ENCODE data around the gene MFAP3.
"Not testable (repeated sequence)": the region's sequence is repeated elsewhere in the genome, so short reads cannot be mapped to it uniquely, and the experiment has no call there.

The MFAP3 gene

DNA sequence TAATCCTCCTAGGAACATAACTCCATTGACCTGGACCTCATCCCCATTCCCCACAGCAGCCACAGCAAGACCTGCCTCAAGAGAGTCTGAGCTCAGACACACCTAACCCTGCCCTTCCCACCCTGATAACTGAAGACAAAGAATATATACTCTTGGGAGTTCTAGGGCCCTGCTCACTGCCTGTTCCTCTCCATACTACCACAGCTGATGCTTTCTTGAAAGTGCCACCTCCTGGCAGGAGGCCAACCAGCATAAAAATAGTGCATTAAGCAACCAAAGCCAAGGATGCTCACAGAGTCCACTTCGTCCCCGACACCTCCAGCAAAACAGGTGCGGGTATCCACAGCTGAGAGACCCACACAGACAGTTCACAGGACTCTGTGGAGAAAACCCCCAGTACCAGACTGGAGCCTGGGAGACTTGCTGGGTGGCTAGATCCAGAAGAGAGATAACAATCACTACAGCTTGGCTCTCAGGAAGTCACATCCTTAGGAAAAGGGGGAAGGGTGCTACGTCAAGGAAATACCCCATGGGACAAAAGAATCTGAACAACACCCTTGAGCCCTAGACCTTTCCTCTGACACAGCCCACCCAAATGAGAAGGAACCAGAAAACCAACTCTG, 23.6 kb upstream of the MFAP3 start:
- Histone ChIP-seq H3K9me3 (ENCODE audit: control insufficient read depth, low read length) (no peaks in the 10 kb centered on the region), H3K4me3 (ENCODE audit: insufficient read depth, low read depth, low read length, poor library complexity, severe bottlenecking) (no peak overlapping the region), H3K27ac (ENCODE audit: insufficient read depth, low read length, poor library complexity, severe bottlenecking) (no peak overlapping the region), H3K36me3 (ENCODE audit: control insufficient read depth, insufficient read depth, low read length) (peaks cover 8% of the 10 kb centered on the region), H3K27me3 (replicated peaks; ENCODE audit: control insufficient read depth, insufficient read depth, low read length, poor library complexity, severe bottlenecking) (no peaks in the 10 kb centered on the region), H3K4me1 (ENCODE audit: control insufficient read depth, insufficient read depth, low read length, poor library complexity, severe bottlenecking) (no peaks in the 10 kb centered on the region)
- no peak for DNase-seq

DNA sequence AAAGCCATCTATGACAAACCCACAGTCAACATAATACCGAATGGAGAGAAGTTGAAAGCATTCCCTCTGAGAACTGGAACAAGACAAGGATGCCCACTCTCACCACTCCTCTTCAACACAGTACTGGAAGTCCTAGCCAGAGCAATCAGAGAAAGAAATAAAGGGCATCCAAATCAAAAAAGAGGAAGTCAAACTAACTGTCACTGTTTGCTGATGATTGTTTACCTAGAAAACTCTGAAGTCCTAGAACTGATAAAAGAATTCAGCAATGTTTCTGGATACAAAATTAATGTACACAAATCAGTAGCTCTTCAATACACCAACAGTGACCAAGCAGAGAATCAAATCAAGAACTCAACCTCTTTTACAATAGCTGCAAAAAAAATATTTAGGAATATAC, 19.8 kb upstream of the MFAP3 start:
- DNase-seq; H3K27ac ChIP-seq (ENCODE audit: insufficient read depth, low read length, poor library complexity, severe bottlenecking); H3K4me1 ChIP-seq (ENCODE audit: control insufficient read depth, insufficient read depth, low read length, poor library complexity, severe bottlenecking); H3K9me3 ChIP-seq (ENCODE audit: control insufficient read depth, low read length); H3K27me3 ChIP-seq (replicated peaks; ENCODE audit: control insufficient read depth, insufficient read depth, low read length, poor library complexity, severe bottlenecking); H3K36me3 ChIP-seq (ENCODE audit: control insufficient read depth, insufficient read depth, low read length); H3K4me3 ChIP-seq (ENCODE audit: insufficient read depth, low read depth, low read length, poor library complexity, severe bottlenecking): not testable (repeated sequence)

DNA sequence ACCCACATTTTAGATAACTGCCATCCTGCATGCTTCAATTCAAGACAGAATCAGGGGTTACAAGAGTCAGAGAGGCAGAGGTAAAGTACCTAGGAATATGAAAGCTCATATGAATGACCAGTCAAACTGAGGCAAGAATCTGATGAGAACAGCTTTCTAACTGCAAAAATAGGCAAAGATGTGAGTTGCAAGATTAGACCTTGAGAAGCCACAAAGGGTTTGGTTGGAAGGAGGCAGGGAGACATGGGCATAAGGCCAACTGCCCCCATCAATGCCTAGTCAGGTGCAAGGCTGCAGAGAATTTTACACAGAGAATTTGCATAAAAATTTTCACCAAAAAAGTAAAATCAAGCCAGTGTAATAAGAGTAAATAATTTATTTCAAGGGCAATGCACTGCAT, 12.8 kb upstream of the MFAP3 start:
- H3K36me3 ChIP-seq (ENCODE audit: control insufficient read depth, insufficient read depth, low read length): peaks cover 19% of the 10 kb centered on the region
- DNase-seq: no peak
- H3K27ac ChIP-seq (ENCODE audit: insufficient read depth, low read length, poor library complexity, severe bottlenecking): no peak overlapping the region
- H3K9me3 ChIP-seq (ENCODE audit: control insufficient read depth, low read length): no peaks in the 10 kb centered on the region
- no peaks in the 10 kb centered on the region for H3K27me3 ChIP-seq (replicated peaks; ENCODE audit: control insufficient read depth, insufficient read depth, low read length, poor library complexity, severe bottlenecking)
- no peak overlapping the region for H3K4me3 ChIP-seq (ENCODE audit: insufficient read depth, low read depth, low read length, poor library complexity, severe bottlenecking)
- H3K4me1 ChIP-seq (ENCODE audit: control insufficient read depth, insufficient read depth, low read length, poor library complexity, severe bottlenecking): no peaks in the 10 kb centered on the region

DNA sequence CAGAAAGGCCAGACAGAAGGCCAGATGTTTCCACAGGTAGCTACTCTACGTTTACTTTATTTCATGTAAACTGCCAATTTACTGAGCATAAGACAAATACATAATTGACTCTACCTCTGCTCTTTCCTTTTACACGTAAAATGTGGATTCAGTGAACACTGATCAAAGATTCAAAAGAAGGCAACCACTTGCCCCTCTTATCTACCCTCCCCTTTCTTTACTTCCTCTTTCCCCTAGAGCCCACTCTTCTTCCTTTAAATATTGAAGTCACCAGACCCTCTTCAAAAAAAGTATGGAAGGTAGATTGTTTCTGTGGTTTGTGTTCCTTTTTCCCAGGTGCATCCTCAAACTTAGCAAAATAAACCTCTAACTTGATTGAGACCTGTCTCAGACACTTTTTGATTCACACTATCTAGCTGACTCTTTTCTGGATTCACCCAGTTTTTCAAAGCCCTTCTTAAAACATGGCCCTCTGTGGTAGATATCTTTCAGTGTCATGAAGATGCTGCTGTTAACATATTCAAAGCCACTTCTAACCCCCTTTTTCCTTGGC, 6.8 kb upstream of the MFAP3 start:
- Histone ChIP-seq H3K27me3 (replicated peaks; ENCODE audit: control insufficient read depth, insufficient read depth, low read length, poor library complexity, severe bottlenecking) (no peaks in the 10 kb centered on the region), H3K27ac (ENCODE audit: insufficient read depth, low read length, poor library complexity, severe bottlenecking) (no peak overlapping the region), H3K9me3 (ENCODE audit: control insufficient read depth, low read length) (no peaks in the 10 kb centered on the region), H3K4me1 (ENCODE audit: control insufficient read depth, insufficient read depth, low read length, poor library complexity, severe bottlenecking) (no peaks in the 10 kb centered on the region), H3K4me3 (ENCODE audit: insufficient read depth, low read depth, low read length, poor library complexity, severe bottlenecking) (no peak overlapping the region), H3K36me3 (ENCODE audit: control insufficient read depth, insufficient read depth, low read length) (peaks cover 9% of the 10 kb centered on the region)
- no peak for DNase-seq

DNA sequence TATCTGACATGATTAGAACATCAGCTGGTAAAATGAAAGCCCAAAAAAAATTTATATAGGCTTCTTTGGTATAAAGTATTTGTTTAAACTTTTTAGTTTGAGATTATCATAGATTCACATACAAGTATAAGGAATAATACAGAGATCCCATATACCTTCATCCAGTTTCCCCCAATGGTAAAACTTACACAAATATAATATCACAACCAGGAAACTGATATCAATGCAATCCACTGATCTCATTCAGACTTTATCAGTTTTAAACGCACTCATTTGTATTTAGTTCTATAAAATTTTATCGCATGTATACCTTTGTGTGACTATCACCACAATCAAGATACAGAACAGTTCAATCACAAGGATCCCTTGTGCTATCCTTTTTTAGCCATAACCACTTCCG, 3.8 kb upstream of the MFAP3 start:
- Histone ChIP-seq H3K4me1 (ENCODE audit: control insufficient read depth, insufficient read depth, low read length, poor library complexity, severe bottlenecking) (peaks cover 5% of the 10 kb centered on the region), H3K4me3 (ENCODE audit: insufficient read depth, low read depth, low read length, poor library complexity, severe bottlenecking) (no peak overlapping the region), H3K9me3 (ENCODE audit: control insufficient read depth, low read length) (no peaks in the 10 kb centered on the region), H3K36me3 (ENCODE audit: control insufficient read depth, insufficient read depth, low read length) (no peaks in the 10 kb centered on the region), H3K27ac (ENCODE audit: insufficient read depth, low read length, poor library complexity, severe bottlenecking) (no peak overlapping the region), H3K27me3 (replicated peaks; ENCODE audit: control insufficient read depth, insufficient read depth, low read length, poor library complexity, severe bottlenecking) (no peaks in the 10 kb centered on the region)
- DNase-seq: no peak

DNA sequence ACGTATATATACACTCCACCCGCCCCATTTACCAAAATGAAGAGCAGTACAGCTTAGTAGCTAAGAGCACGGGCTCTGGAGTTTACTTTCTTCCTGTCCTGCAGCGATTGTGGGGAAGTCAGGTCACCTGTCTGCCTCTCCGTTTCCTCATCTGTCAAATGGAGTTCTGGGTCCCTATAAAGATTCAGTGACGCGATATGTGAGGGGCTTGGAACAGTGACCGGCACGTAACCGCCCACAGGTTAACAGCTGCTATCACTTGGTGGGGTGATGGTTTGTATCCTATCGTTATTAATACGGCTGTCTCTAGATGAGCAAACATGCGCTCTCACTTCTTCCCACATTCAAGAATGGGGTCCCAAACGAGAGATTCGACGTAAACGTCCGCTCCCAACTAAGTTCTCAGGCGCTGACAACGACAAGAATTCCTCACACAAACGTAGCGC, 483 bp upstream of the MFAP3 start:
- Histone ChIP-seq H3K4me1 (ENCODE audit: control insufficient read depth, insufficient read depth, low read length, poor library complexity, severe bottlenecking) (peaks cover 5% of the 10 kb centered on the region), H3K27ac (ENCODE audit: insufficient read depth, low read length, poor library complexity, severe bottlenecking) (peak overlapping the region; percentile 77)
- DNase-seq: peak in 2 of 3 donors; percentile 9 to 24

DNA sequence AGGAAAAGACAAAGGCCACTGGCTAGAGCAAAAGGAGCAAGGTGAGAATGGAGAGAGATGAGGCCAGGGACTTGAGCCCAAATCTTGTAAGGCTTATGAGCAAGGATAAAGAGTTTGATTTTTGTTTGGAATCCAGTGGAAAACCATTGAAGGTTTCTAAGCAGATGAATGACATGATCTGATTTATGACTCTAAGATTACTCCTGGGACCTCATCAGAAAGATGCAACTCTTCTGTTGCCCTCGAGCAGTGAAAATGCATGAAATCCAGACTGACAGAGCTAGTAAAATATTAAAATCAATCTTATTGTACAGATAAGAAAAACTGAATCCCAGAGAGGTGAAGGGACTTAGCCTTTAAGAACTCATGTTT, 677 bp downstream of the MFAP3 start:
- H3K27ac ChIP-seq (ENCODE audit: insufficient read depth, low read length, poor library complexity, severe bottlenecking): peak overlapping the region; percentile 77
- no peaks in the 10 kb centered on the region for H3K9me3 ChIP-seq (ENCODE audit: control insufficient read depth, low read length)
- peak overlapping the region; percentile 85 for H3K4me3 ChIP-seq (ENCODE audit: insufficient read depth, low read depth, low read length, poor library complexity, severe bottlenecking)
- no peaks in the 10 kb centered on the region for H3K36me3 ChIP-seq (ENCODE audit: control insufficient read depth, insufficient read depth, low read length)
- H3K4me1 ChIP-seq (ENCODE audit: control insufficient read depth, insufficient read depth, low read length, poor library complexity, severe bottlenecking): peaks cover 5% of the 10 kb centered on the region
- H3K27me3 ChIP-seq (replicated peaks; ENCODE audit: control insufficient read depth, insufficient read depth, low read length, poor library complexity, severe bottlenecking): no peaks in the 10 kb centered on the region
- DNase-seq: no peak

More for the DNA sequence above, 483 bp upstream of the MFAP3 start:
- H3K4me3 ChIP-seq (ENCODE audit: insufficient read depth, low read depth, low read length, poor library complexity, severe bottlenecking): peak overlapping the region; percentile 85
- H3K36me3 ChIP-seq (ENCODE audit: control insufficient read depth, insufficient read depth, low read length): no peaks in the 10 kb centered on the region
- H3K27me3 ChIP-seq (replicated peaks; ENCODE audit: control insufficient read depth, insufficient read depth, low read length, poor library complexity, severe bottlenecking): no peaks in the 10 kb centered on the region
- H3K9me3 ChIP-seq (ENCODE audit: control insufficient read depth, low read length): no peaks in the 10 kb centered on the region

DNA sequence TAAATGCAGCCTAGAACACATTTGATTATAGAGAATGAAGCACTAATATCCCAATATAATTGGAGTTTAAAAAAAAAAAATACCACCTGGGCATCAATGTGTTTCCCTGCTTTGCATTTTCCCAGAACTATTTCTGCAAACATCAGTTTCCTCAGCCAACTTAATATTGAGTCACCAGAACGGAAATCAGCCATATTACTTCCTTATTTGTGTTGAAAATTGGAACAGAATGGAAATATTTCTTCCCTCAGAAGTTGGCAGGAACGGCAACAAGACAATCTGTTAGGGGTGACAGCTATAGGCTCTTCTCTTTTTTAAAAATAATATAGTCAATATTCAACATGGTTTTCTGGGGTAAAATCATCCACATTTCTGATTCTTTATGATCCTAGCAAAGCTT, 4.0 kb downstream of the MFAP3 start:
- H3K4me3 ChIP-seq (ENCODE audit: insufficient read depth, low read depth, low read length, poor library complexity, severe bottlenecking): no peak overlapping the region
- no peak overlapping the region for H3K27ac ChIP-seq (ENCODE audit: insufficient read depth, low read length, poor library complexity, severe bottlenecking)
- peaks cover 5% of the 10 kb centered on the region for H3K4me1 ChIP-seq (ENCODE audit: control insufficient read depth, insufficient read depth, low read length, poor library complexity, severe bottlenecking)
- no peak for DNase-seq
- no peaks in the 10 kb centered on the region for H3K9me3 ChIP-seq (ENCODE audit: control insufficient read depth, low read length)
- H3K27me3 ChIP-seq (replicated peaks; ENCODE audit: control insufficient read depth, insufficient read depth, low read length, poor library complexity, severe bottlenecking): no peaks in the 10 kb centered on the region
- H3K36me3 ChIP-seq (ENCODE audit: control insufficient read depth, insufficient read depth, low read length): peaks cover 5% of the 10 kb centered on the region

DNA sequence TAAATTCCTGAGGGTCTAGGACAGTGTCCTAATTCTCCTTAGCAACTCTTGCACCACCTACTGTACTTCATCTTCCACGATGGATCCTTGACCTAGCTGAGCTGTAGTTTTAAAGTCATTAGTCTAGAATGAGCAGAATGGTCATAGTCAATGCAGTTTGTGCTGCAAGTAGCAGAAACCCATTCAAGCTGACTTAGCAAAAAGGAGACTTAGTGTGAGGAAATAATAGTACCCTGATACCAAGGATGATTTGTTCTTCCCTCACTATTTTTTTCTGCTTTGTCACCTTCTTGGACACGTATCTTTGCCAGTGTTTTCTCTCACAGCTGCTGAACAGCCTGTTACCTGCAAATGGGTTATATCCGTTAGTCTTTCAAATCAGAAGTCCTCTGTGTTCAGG, 5.3 kb downstream of the MFAP3 start:
- DNase-seq: no peak
- peaks cover 4% of the 10 kb centered on the region for H3K4me1 ChIP-seq (ENCODE audit: control insufficient read depth, insufficient read depth, low read length, poor library complexity, severe bottlenecking)
- no peaks in the 10 kb centered on the region for H3K27me3 ChIP-seq (replicated peaks; ENCODE audit: control insufficient read depth, insufficient read depth, low read length, poor library complexity, severe bottlenecking)
- no peak overlapping the region for H3K27ac ChIP-seq (ENCODE audit: insufficient read depth, low read length, poor library complexity, severe bottlenecking)
- H3K36me3 ChIP-seq (ENCODE audit: control insufficient read depth, insufficient read depth, low read length): peaks cover 5% of the 10 kb centered on the region
- no peak overlapping the region for H3K4me3 ChIP-seq (ENCODE audit: insufficient read depth, low read depth, low read length, poor library complexity, severe bottlenecking)
- no peaks in the 10 kb centered on the region for H3K9me3 ChIP-seq (ENCODE audit: control insufficient read depth, low read length)

DNA sequence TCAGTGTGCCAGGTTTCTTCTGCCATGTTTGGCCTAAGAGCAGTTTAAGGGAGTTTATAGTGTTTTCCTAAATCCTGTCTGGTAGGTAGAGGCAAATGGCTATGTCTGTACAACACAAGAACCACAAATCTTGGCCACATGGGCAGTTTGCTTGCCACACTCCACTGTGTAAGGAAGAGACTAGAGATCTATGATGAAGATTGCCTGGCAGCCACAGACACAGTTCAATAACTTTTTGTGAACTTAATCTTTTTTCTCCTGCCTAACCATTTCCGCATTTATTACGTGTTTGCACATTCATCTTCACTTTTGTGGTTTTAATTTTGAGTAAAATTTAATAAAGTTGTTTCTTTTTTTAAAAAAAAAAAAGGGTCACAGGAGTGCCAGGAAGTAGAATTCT, 5.8 kb downstream of the MFAP3 start:
- no peak for DNase-seq
- no peak overlapping the region for H3K27ac ChIP-seq (ENCODE audit: insufficient read depth, low read length, poor library complexity, severe bottlenecking)

More for the DNA sequence above, 5.8 kb downstream of the MFAP3 start:
- no peaks in the 10 kb centered on the region for H3K9me3 ChIP-seq (ENCODE audit: control insufficient read depth, low read length)
- no peak overlapping the region for H3K4me3 ChIP-seq (ENCODE audit: insufficient read depth, low read depth, low read length, poor library complexity, severe bottlenecking)
- H3K27me3 ChIP-seq (replicated peaks; ENCODE audit: control insufficient read depth, insufficient read depth, low read length, poor library complexity, severe bottlenecking): no peaks in the 10 kb centered on the region
- H3K4me1 ChIP-seq (ENCODE audit: control insufficient read depth, insufficient read depth, low read length, poor library complexity, severe bottlenecking): no peaks in the 10 kb centered on the region
- peaks cover 5% of the 10 kb centered on the region for H3K36me3 ChIP-seq (ENCODE audit: control insufficient read depth, insufficient read depth, low read length)
